HG03457 (cell line): ENCODE data around the gene MYO5C.

Experiments
- ATAC-seq: cut with Tn5 transposase; IDR thresholded peaks from one replicate; pipeline ENCODE4 v1.9.1; 2021; ENCODE audit warnings: moderate number of reproducible peaks; ENCODE audit not compliant: unreplicated experiment

MYO5C gene, protein sequence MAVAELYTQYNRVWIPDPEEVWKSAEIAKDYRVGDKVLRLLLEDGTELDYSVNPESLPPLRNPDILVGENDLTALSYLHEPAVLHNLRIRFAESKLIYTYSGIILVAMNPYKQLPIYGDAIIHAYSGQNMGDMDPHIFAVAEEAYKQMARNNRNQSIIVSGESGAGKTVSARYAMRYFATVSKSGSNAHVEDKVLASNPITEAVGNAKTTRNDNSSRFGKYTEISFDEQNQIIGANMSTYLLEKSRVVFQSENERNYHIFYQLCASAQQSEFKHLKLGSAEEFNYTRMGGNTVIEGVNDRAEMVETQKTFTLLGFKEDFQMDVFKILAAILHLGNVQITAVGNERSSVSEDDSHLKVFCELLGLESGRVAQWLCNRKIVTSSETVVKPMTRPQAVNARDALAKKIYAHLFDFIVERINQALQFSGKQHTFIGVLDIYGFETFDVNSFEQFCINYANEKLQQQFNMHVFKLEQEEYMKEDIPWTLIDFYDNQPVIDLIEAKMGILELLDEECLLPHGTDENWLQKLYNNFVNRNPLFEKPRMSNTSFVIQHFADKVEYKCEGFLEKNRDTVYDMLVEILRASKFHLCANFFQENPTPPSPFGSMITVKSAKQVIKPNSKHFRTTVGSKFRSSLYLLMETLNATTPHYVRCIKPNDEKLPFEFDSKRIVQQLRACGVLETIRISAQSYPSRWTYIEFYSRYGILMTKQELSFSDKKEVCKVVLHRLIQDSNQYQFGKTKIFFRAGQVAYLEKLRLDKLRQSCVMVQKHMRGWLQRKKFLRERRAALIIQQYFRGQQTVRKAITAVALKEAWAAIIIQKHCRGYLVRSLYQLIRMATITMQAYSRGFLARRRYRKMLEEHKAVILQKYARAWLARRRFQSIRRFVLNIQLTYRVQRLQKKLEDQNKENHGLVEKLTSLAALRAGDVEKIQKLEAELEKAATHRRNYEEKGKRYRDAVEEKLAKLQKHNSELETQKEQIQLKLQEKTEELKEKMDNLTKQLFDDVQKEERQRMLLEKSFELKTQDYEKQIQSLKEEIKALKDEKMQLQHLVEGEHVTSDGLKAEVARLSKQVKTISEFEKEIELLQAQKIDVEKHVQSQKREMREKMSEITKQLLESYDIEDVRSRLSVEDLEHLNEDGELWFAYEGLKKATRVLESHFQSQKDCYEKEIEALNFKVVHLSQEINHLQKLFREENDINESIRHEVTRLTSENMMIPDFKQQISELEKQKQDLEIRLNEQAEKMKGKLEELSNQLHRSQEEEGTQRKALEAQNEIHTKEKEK (N-terminal part only)

DNA sequence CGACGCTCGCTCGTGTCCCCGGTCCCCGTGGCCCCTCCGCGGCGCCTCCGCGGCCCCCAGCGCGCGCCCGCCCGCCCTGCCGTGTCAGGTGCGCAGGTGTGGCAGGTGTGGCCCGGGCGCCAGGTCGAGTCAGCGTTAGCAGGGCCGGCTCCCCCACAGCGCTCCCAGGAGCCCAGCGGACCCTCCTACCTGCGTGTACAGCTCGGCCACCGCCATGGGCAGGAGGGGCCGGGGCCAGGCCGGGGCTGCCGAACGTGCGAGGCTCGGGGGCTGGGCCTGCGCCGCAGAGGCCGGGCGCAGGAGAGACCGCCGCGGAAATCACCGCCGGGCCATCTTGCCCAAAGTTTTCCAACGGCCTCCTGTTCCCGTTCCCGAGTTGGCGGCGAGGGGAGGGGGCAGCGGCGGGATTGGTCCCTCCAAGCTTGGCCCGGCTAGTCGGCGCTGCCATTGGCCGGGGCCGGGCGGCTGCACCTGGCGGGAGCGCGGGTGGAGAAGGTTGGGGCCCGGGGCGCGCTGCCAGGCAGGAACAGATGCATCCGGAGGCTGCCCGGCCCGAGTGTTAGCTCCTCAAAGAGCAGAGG is at the start of gene MYO5C:
TSS of gene MYO5C (minus strand) at position 384 of the 581 bp plus-strand sequence. CDS start at position 216, 168 bp downstream.
- ATAC-seq = no peak

DNA sequence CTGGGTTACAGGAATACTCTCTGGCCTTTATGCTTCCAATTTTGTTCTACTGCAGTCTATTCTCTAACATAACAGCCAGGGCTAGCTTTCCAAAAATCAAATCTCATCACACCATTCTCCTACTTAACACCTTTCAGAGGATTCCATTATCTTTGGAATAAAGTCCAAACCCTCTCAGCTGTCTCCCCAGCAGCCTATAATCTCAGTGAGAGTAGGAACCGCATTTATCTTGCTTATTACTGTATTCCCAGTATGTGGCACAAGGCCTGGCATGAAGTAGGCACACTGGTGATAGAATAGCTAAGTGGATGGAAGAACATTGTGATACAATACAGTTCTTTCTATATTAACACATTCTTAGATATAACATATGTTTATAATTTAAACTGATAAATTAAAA is 49.0 kb upstream of the MYO5C start:
- no peak for ATAC-seq

DNA sequence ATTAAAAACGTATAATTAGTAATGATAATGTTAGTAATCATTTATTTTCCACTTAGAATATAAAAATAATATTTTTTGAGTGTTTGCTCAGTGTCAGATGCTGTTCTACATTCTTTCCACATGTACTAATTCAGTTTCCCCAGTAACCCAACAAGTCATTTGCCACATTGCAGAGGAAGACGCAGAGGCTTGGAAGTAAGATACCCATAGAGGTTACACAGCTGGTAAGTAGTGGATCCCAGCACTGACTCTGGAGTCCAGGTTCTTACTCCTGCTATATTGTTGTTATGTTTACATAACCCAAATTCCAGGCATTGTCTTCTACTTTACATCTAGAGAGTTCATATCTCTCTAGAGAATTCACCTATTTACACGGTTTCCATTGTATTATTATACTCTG is 48.2 kb upstream of the MYO5C start:
- no peak for ATAC-seq

DNA sequence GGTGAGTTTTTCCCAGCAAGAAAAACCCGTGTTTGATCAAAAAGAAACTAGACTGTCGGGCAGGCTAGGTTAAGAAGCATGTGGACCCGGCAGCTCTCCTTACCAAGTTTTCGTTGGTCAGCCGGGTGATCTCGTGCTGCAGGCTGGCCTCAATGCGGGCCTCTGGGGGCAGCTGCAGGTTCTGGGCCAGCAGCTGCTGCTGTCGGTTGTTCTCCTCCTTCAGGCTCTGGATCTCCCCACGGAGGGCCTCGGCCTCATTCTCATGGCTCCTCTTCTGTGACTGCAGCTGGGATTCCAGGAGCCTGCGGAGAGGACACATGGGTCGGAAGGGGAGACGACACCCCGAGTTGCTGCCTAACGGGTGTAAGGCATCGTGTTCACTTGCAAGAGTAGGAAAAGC is 44.5 kb upstream of the MYO5C start:
- no peak for ATAC-seq

DNA sequence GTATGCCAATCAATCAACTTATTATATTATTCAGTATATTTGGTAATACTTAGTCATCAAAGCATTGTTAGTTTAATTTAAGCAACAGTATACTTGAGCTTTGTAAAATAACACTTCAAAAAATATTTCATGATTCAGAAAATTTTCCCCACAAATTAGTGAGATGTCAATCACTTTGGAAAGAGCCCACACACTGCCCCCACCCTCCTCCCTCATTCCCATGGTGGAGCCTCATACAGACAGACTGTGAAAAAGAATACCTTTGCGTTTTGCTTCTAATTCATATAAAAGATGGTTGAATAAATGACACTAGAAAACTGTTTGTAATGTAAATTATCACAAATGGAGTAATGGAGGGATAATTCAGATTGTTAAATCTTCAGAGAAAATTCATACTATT is 43.3 kb upstream of the MYO5C start:
- no peak for ATAC-seq

DNA sequence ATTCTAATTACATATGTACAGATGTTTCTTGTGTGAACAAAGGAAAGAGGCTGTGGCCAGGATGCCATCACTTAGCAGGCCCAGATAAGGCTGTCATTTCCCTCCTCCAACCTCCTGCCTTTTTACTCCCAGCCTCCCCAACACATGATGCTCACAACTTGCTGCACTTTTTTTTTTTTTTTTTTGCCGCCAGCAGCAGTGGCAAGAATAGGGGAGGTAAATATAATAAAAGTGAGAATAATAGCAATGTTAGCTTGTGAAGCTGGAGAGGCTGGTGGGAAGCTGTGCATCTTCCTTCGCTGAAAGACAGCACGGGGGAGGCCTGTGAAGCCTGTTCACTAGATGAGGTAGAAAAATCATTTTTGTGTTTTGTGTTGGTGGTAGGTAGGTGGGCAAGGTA is 42.5 kb upstream of the MYO5C start:
- ATAC-seq = no peak

DNA sequence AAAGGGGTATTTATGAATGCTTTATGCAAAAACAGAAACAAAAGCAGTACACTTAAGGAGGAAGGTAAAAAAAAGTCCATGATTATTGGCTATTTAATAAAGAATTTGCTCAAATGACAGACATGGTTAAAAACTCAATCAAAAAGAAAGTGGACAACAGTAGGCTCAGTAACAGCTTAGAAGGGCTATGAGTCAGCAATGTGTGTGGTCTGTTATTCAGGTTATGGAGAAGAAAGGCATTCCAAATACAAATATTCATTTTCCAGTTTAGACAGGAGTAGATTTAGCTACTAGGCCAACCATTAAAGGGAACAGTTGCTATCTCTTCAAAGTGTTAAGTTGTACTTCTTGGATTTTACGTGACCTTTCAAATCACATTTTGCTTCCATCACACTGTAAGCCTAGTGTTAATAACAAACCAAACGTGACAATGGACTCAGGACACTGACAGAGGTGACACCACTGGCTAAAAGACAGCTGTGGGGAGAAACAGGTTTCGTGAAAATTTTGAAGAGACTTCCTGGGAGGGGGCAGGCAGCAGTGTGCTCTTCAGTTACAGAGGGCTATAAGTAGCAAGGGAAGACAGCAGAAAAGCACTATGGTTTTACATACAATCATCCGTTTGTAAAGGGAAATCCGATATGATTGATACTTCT is 41.7 kb upstream of the MYO5C start:
- ATAC-seq = no peak

DNA sequence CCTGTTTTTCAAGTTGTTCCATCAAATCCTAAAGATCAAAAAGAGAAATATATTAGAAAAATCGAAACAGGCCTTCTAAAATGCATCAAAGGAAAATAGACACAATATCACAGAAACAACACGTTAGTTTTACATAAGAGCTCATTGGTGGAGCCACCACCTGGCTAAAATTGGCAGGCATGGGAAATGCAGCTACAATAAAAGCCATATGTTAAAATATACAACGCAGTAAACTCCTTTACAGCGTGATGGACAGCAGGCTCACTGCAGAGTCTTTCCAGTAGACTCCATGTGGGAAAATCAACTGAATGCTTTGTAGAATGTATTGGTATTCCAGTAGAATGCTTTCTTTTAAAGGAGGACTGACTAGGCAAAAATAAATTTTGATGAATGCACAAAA is 40.9 kb upstream of the MYO5C start:
- no peak for ATAC-seq

DNA sequence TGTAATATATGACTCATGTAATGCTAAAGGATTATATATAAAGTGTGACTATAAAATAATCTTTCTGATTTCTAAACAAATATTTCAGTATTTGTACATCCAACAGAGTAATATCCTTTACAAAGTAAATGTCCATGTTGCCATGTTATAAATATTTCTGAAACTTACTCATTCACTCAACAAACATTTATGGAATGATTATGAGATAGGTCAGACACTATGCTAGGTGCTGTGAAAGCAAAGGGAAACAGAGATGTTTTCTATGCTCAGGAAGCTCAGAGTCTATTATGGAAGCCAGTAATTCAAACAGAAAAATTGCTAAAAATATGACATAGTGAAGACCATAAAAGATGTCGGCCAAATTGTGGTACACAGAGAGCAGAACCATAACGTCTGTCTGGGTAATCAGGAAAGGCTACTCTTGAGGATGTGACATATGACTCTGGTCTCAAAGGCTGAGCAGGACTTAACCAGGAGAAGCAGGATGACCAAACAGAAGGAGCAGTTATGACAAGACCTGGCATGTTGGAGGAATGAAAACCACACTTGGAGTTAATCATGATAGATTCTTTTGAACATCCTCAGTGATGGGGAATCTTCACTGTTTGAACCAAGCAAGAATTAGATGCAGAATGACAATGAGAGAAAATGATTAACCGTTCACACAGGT is 39.0 kb upstream of the MYO5C start:
- ATAC-seq = no peak

DNA sequence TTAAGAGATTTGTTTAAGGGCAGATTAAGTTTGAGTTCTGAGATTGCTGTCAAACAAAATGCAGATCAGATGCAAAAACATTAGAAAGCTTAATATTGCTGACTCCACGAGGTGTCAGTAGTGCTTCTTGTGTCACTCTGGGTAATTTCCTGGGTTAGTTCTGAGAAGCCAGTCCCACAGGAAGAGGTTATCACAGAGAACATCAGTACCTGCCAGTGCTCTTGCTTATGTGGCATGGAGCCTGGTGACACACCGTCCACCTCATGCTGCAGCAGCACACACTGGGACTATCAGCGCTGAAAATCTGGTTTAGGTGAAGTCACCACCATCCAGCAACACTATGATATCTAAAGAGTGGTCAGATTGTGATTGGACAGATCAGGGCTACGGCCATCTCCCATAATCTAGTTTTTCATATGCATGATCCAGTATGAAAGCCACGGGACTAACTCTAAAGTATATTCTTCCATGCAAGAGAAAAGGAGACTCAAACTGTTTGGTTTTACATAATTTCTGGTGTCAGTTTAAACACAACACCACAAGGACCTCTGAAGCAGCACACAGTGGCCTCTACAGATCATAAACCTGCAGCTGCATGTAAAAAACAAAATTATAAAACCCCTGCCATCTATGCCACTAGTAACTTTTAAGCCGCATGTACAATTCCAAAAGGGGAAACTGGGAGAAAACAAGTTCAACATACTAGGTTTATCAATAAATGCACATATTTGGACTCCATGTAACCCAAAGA is 36.1 kb upstream of the MYO5C start:
- ATAC-seq = peak; percentile 95

DNA sequence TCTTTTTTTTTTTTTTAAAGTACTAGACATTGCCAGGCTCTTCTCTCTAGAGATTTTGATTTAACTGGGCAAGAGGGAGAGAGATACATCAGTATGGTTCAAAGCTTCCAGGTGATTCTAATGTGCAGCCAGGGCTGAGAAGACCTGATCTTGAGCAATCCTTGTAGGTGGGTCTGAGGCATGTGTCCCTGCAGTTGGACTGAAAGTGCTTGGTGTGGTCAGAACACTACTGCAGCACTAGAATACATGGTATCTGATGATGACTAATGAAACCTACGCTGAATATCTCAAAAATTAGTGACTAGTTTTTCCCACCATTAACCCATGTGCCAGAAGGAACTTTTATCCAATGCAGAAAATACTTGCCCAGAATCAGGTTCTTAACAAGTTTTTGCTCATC is 34.4 kb upstream of the MYO5C start:
- no peak for ATAC-seq

DNA sequence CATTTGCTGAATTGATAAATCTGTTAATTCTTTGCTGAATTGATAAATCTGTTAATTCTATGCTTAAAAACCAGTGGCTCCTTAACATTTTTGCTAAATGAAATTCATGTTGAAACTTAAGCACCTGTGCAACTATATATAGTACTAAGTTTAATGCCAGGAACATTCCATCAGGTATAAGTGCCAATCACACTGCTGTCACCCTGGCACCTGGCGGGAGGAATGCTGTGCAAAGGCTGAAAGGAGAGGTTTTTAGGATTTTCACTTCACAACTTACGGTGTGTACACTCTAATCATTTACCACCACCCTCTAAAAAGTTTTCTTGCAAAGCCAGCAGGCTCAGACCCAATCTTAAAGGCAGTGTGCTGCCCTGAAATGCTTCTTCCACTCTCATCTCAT is 33.5 kb upstream of the MYO5C start:
- ATAC-seq = no peak

DNA sequence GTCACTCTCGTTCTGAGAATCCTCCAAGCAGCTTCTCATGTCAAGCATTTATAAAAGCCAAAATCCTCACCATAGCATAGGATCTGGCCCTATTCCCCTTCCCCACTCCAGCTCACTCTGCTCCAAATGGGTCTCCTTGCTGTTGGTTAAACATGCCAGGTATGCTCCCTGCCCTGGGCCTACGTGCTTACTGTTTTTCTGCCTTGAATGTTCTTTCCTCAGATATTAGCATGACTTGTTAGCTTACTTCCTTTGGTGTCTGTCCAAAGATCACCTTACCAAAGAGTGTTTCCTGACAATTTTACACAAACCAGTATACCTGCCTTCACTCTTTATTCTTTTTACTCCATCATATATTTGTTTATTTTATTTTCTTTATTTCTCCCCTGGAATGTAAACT is 33.1 kb upstream of the MYO5C start:
- ATAC-seq = no peak

DNA sequence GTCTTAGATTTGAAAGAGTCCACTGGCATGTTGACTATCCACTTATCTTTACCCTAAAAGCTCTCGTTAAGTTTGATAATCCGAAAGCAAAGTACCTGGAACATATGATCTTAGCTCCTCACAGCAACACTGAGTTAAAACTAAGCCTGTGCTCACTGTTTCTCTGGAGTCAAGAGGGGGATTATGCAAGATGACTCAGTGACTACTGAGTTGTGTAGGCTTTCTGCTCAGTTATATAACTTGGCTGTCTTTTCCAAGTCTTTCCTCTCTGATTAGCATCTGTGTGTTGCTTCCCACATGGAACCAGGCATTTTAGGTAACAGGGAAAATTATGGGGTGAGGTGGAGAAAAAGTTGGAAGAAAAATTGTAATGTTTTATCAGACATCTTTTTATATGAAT is 31.2 kb upstream of the MYO5C start:
- ATAC-seq = no peak

DNA sequence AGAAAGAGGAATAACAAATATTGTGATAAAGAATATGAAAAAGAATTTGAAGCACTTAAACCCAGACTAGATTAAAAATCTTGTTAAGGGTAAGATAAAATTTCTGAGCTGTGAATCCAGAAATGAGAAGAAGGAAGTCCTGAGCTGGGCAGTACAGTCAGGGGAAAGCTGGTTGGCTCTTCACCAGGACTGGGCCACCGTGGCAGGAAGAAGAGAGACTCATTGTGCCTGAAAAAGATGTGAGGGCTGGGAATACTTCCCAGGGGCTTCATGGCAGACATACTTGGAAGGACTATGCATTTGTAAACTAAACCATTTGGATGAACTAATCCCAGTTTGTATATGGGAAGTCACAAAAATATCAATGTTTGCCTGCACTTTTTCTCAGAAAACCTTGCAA is 28.5 kb upstream of the MYO5C start:
- ATAC-seq = no peak

DNA sequence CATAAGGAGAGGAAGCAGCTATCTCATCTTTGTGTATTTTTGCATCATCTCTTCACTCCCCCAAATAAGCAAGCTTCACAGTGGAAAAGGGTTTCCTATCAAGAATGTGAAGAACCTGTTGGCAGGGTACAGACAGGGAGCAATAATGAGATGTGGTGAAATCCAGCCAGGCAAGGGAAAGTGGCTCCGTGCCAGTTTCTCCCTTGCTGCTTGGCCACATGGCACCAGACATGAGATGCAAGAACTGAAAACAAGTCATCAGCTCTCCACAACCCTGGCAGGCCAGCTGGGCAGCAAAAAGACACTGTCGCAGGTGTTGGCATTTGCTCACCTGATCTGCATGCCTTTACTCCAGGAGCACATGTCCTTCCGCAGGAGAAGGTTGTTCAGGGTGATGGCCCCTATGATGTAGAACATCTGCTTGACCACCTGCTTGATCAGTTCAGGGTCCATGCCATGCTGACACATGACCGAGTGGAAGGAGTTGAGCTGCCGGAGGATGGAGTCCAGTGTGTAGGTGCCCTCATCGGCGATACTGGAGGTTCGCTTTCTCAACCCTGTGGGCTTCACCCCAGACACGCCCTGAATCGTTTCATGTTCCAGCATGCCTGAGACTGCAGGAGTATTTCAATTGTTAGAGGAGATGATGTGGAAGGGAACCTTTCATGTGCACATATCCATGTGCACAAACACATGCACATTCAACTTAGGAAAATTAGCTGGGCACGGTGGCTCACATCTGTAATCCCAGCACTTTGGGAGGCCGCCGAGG is 23.3 kb upstream of the MYO5C start:
- ATAC-seq = no peak

DNA sequence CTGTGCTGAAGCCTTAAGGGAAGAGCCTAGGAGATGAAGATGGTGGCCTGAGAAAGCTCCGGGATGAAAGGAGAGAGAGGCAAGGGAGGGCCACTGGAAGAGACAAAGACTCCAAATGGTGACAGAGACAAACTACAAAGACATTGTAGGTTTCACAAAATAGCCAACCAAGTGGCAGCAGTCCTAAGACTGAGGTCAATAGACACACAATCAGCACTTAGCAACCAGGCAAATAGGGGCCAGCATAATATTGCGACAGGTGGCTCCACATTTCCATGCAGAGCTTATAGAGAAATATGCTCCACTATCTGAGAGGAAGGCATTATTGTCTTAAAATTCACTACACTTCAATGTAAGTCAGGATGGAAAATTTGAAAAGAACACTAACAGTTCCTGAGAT is 22.1 kb upstream of the MYO5C start:
- no peak for ATAC-seq

DNA sequence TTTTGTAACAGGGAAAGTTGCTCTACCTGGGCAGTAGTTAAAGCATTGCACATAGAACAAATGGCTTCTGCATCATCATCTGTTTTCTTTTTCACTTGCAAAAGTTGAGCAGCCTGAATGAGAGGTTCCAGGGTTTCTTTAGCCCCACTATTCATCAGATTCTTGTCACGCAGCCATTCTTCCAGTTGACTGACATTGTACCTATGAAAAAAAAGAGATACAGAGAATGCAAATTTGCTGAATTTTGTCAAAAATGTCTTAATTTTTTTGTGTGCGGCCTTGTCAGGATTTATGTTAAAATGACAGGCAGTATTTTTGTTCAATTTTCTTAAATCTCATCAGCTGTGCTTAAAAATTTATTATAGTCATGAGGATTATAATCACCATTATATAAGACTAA is 21.4 kb upstream of the MYO5C start:
- no peak for ATAC-seq
